HepG2 (cell line): ENCODE data around the gene TNFRSF21. TPM values are rescaled to one million over a fixed set of nuclear protein-coding genes. Genes with fewer than 3 reads are reported as not detected.

Experiments used
- ATF3 ChIP-seq: sonication (generic); formaldehyde crosslinking; IDR thresholded peaks from 2 replicates; pipeline ENCODE4 v1.4.0; 2020; ENCODE audit warnings: missing genetic modification reagents
- FOXA3 ChIP-seq: IDR thresholded peaks from 2 replicates; pipeline ENCODE4 v1.6.1; 2016; ENCODE audit warnings: missing genetic modification reagents, missing compliant biosample characterization
- HOXA5 ChIP-seq: sonication (generic); formaldehyde crosslinking; IDR thresholded peaks from 2 replicates; pipeline ENCODE4 v1.4.0; 2020; ENCODE audit warnings: missing genetic modification reagents
- IRF1 ChIP-seq: sonication (generic); formaldehyde crosslinking; IDR thresholded peaks from 2 replicates; pipeline ENCODE4 v1.4.0; 2020; ENCODE audit warnings: low read depth, mild to moderate bottlenecking, missing genetic modification reagents
- KLF13 ChIP-seq: sonication (generic); formaldehyde crosslinking; IDR thresholded peaks from 2 replicates; pipeline ENCODE4 v1.4.0; 2020; ENCODE audit warnings: mild to moderate bottlenecking, missing genetic modification reagents
- MLXIP ChIP-seq: sonication (generic); formaldehyde crosslinking; IDR thresholded peaks from 2 replicates; pipeline ENCODE4 v1.9.0; 2021; ENCODE audit warnings: missing genetic modification reagents, borderline replicate concordance
- STAG1 ChIP-seq: sonication (generic); formaldehyde crosslinking; IDR thresholded peaks from 2 replicates; pipeline ENCODE4 v1.4.0; 2020; ENCODE audit warnings: missing genetic modification reagents
- SUZ12 ChIP-seq: fragments of 150-350 bp; IDR thresholded peaks from 2 replicates; pipeline ENCODE4 v1.6.1; 2014; ENCODE audit warnings: low read depth, low read length
- XRCC5 ChIP-seq: fragments of 200-400 bp; formaldehyde crosslinking; optimal IDR thresholded peaks from 2 replicates; pipeline ENCODE3; 2017; ENCODE audit warnings: mild to moderate bottlenecking, low read length
- ZBED4 ChIP-seq: sonication (generic); formaldehyde crosslinking; IDR thresholded peaks from 2 replicates; pipeline ENCODE4 v1.4.0; 2020; ENCODE audit warnings: missing genetic modification reagents, borderline replicate concordance
- ZNF142 ChIP-seq: sonication (generic); formaldehyde crosslinking; IDR thresholded peaks from 2 replicates; pipeline ENCODE4 v1.4.0; 2020; ENCODE audit warnings: missing genetic modification reagents
- ZNF660 ChIP-seq: sonication (generic); formaldehyde crosslinking; IDR thresholded peaks from 2 replicates; pipeline ENCODE4 v1.5.1; 2020; ENCODE audit warnings: mild to moderate bottlenecking, low read depth, missing genetic modification reagents, borderline replicate concordance
- polyA plus RNA-seq, 8 experiments: library from polyadenylated mRNA; depleted of rRNA in 3 of 8; stranded (reverse) in 7 of 8; unstranded in 1 of 8; fragments of >200 nt; fragmentation: Illumina TruSeq in 4 of 8; extraction: Trizol in 4 of 8; gene quantifications; 2 replicates each; pipeline versions ENCODE4 v1.2.1 to v1.2.3, GENCODE V29; 2011 to 2016; ENCODE audit warnings: low read depth in 4 of 8, missing spikeins in 1 of 8, mixed read lengths in 1 of 8; ENCODE audit not compliant: insufficient read depth in 1 of 8
- total RNA-seq, 5 experiments: library from RNA; depleted of rRNA; stranded (reverse); fragments of >200 nt; fragmentation: Illumina TruSeq; extraction: Trizol; gene quantifications; 2 replicates each; pipeline ENCODE4 v1.2.3, GENCODE V29; 2016; ENCODE audit warnings: low read depth in 1 of 5

TNFRSF21 gene
- total and polyA plus RNA-seq, 2 of the 13 experiments (the other 11 are each of a cell fraction or from before 2014, with no cell fraction given) = 24.8 to 46.3 TPM

- TF ChIP-seq MLXIP (CRISPR knock-in tag) (no peak), ZBED4 (peak; percentile 61; the same call in 1 of the 2 replicates), ZNF660 (CRISPR knock-in tag) (no peak), XRCC5 (peak; percentile 99), FOXA3 (CRISPR knock-in tag) (peak; percentile 73), ZNF142 (CRISPR knock-in tag) (peak; percentile 62; the same call in 1 of the 2 replicates), SUZ12 (no peak), IRF1 (CRISPR knock-in tag) (no peak; the same call in 1 of the 2 replicates), KLF13 (CRISPR knock-in tag) (no peak), HOXA5 (CRISPR knock-in tag) (peak; percentile 88; the same call in 1 of the 2 replicates), STAG1 (CRISPR knock-in tag) (peak; percentile 97), ATF3 (CRISPR knock-in tag) (peak; percentile 78; the same call in 1 of the 2 replicates)
Measured at GRCh38 chr6:47309291-47310130, at the start of gene TNFRSF21 (continued).
